H9 (cell line): Measurements from ENCODE around the gene LEO1. TPM values are rescaled to one million over a fixed set of nuclear protein-coding genes. Genes with fewer than 3 reads are reported as not detected.

Experiments
- DNase-seq: peaks from one replicate; pipeline ENCODE4 v3.0.0-alpha.2; 2017
- H2AFZ ChIP-seq: one replicate; pipeline ENCODE4 v1.6.1; 2013; ENCODE audit warnings: mild to moderate bottlenecking, low read length, control low read depth, moderate library complexity
- H2AK5ac ChIP-seq: 2 replicates; pipeline ENCODE4 v1.6.1; 2013; ENCODE audit warnings: low read length, control low read depth, mixed read lengths; ENCODE audit not compliant: insufficient read length
- H2BK120ac ChIP-seq: one replicate; pipeline ENCODE4 v1.6.1; 2013; ENCODE audit warnings: low read depth, mild to moderate bottlenecking, low read length, control low read depth, inconsistent platforms; ENCODE audit not compliant: poor library complexity, severe bottlenecking
- H2BK12ac ChIP-seq: 2 replicates; pipeline ENCODE4 v1.6.1; 2013; ENCODE audit warnings: low read length, control low read depth, mixed read lengths, low read depth; ENCODE audit not compliant: insufficient read length
- H2BK15ac ChIP-seq: 2 replicates; pipeline ENCODE4 v1.6.1; 2013; ENCODE audit warnings: low read depth, low read length, control low read depth
- H2BK20ac ChIP-seq: one replicate; pipeline ENCODE4 v1.6.1; 2013; ENCODE audit warnings: low read depth, mild to moderate bottlenecking, low read length, control low read depth, inconsistent platforms; ENCODE audit not compliant: poor library complexity, severe bottlenecking
- H2BK5ac ChIP-seq: 2 replicates; pipeline ENCODE4 v1.6.1; 2013; ENCODE audit warnings: low read length, control low read depth, mixed read lengths; ENCODE audit not compliant: insufficient read length
- H3K14ac ChIP-seq: 2 replicates; pipeline ENCODE4 v1.6.1; 2013; ENCODE audit warnings: low read length, control low read depth; ENCODE audit not compliant: insufficient read depth
- H3K18ac ChIP-seq: 2 replicates; pipeline ENCODE4 v1.6.1; 2013; ENCODE audit warnings: low read depth, mild to moderate bottlenecking, mixed read lengths, low read length, control low read depth; ENCODE audit not compliant: insufficient read length
- H3K23ac ChIP-seq: 2 replicates; pipeline ENCODE4 v1.6.1; 2013; ENCODE audit warnings: low read length, control low read depth, mixed read lengths, low read depth; ENCODE audit not compliant: insufficient read length
- H3K23me2 ChIP-seq: 2 replicates; pipeline ENCODE4 v1.6.1; 2013; ENCODE audit warnings: low read depth, mild to moderate bottlenecking, mixed read lengths, low read length, control low read depth; ENCODE audit not compliant: insufficient read length, poor library complexity, severe bottlenecking
- H3K27ac ChIP-seq: 2 replicates; pipeline ENCODE4 v1.5.1; 2013; ENCODE audit warnings: low read length, control low read depth, mixed read lengths, low read depth; ENCODE audit not compliant: insufficient read length
- H3K27me3 ChIP-seq: 2 replicates; pipeline ENCODE4 v1.6.1; 2013; ENCODE audit warnings: low read length, control low read depth, inconsistent platforms; ENCODE audit not compliant: insufficient read depth
- H3K4ac ChIP-seq: 2 replicates; pipeline ENCODE4 v1.6.1; 2013; ENCODE audit warnings: low read depth, mild to moderate bottlenecking, control low read depth, inconsistent platforms, low read length, moderate library complexity
- H3K4me1 ChIP-seq: 2 replicates; pipeline ENCODE4 v1.6.1; 2013; ENCODE audit warnings: low read length, control low read depth, inconsistent platforms; ENCODE audit not compliant: insufficient read depth
- H3K4me2 ChIP-seq: 2 replicates; pipeline ENCODE4 v1.6.1; 2013; ENCODE audit warnings: low read length, control low read depth, mixed read lengths; ENCODE audit not compliant: insufficient read length, insufficient read depth
- H3K56ac ChIP-seq: 2 replicates; pipeline ENCODE4 v1.6.1; 2013; ENCODE audit warnings: low read depth, mild to moderate bottlenecking, mixed read lengths, low read length, control low read depth; ENCODE audit not compliant: insufficient read length
- H3K79me1 ChIP-seq: 2 replicates; pipeline ENCODE4 v1.6.1; 2013; ENCODE audit warnings: low read depth, mild to moderate bottlenecking, moderate library complexity, low read length, control low read depth, inconsistent platforms; ENCODE audit not compliant: insufficient read depth, poor library complexity, severe bottlenecking
- H3K79me2 ChIP-seq: 2 replicates; pipeline ENCODE4 v1.6.1; 2013; ENCODE audit warnings: low read length, control low read depth, inconsistent platforms; ENCODE audit not compliant: insufficient read depth
- H3K9ac ChIP-seq: 2 replicates; pipeline ENCODE4 v1.6.1; 2013; ENCODE audit warnings: low read length, control low read depth, mixed read lengths; ENCODE audit not compliant: insufficient read length; ENCODE audit errors: extremely low read depth
- H3K9me3 ChIP-seq: one replicate; pipeline ENCODE4 v1.6.1; 2013; ENCODE audit warnings: low read depth, low read length, inconsistent platforms; ENCODE audit not compliant: control insufficient read depth
- H3T11ph ChIP-seq: one replicate; pipeline ENCODE4 v1.6.1; 2013; ENCODE audit warnings: mild to moderate bottlenecking, low read length, control low read depth, inconsistent platforms
- H4K20me1 ChIP-seq: one replicate; pipeline ENCODE4 v1.6.1; 2013; ENCODE audit not compliant: control insufficient read depth, insufficient read length, insufficient read depth
- H4K5ac ChIP-seq: 2 replicates; pipeline ENCODE4 v1.6.1; 2013; ENCODE audit warnings: low read depth, mild to moderate bottlenecking, mixed read lengths, low read length, control low read depth; ENCODE audit not compliant: insufficient read length
- H4K8ac ChIP-seq: replicated peaks from 2 replicates; pipeline ENCODE4 v1.6.1; 2013; ENCODE audit warnings: low read length, control low read depth, mixed read lengths, low read depth; ENCODE audit not compliant: insufficient read length
- H4K91ac ChIP-seq: 2 replicates; pipeline ENCODE4 v1.6.1; 2013; ENCODE audit warnings: low read depth, mild to moderate bottlenecking, moderate library complexity, mixed read lengths, low read length, control low read depth; ENCODE audit not compliant: insufficient read length
- H3K27ac Mint-ChIP-seq, 3 experiments: 2 replicates in 2 of 3; 3 replicates in 1 of 3; pipeline ENCODE4 v1.8.0; 2020 to 2021; ENCODE audit warnings: mixed read lengths in 3 of 3, mild to moderate bottlenecking in 1 of 3, moderate library complexity in 1 of 3
- H3K27me3 Mint-ChIP-seq: 2 replicates; pipeline ENCODE4 v1.8.0; 2021; ENCODE audit warnings: low read depth, mild to moderate bottlenecking, moderate library complexity, mixed read lengths
- H3K36me3 Mint-ChIP-seq, 3 experiments: 2 replicates in 2 of 3; 3 replicates in 1 of 3; pipeline ENCODE4 v1.8.0; 2020 to 2021; ENCODE audit warnings: low read depth in 3 of 3, mixed read lengths in 3 of 3; ENCODE audit not compliant: insufficient read depth in 1 of 3
- H3K4me1 Mint-ChIP-seq, 2 experiments: 2 replicates each; pipeline ENCODE4 v1.8.0; 2020; ENCODE audit warnings: mixed read lengths in 2 of 2
- H3K4me3 Mint-ChIP-seq, 2 experiments: 2 replicates in 1 of 2; 3 replicates in 1 of 2; pipeline ENCODE4 v1.8.0; 2020 to 2021; ENCODE audit warnings: mild to moderate bottlenecking in 2 of 2, mixed read lengths in 2 of 2, moderate library complexity in 1 of 2
- H3K9me3 Mint-ChIP-seq, 2 experiments: 2 replicates in 1 of 2; 3 replicates in 1 of 2; pipeline ENCODE4 v1.8.0; 2020; ENCODE audit warnings: mild to moderate bottlenecking in 2 of 2, mixed read lengths in 2 of 2, moderate library complexity in 1 of 2
- CTCF ChIP-seq: fragments of 200-600 bp; sonication (generic); conservative IDR thresholded peaks from 3 replicates; pipeline ENCODE4 v1.8.0; 2021; ENCODE audit warnings: antibody characterized with exemption, mild to moderate bottlenecking
- WGBS: extraction: QIAGEN DNeasy Blood & Tissue Kit; methylation state at CpG from one replicate; pipeline ENCODE4 v1.1.7; 2013; ENCODE audit warnings: missing lambda C conversion rate, low lambda C conversion rate, mixed read lengths; ENCODE audit not compliant: insufficient read length; ENCODE audit errors: extremely low coverage; 5-methylcytosine and 5-hydroxymethylcytosine counted together
- total RNA-seq: library from RNA; stranded (reverse); gene quantifications from 2 replicates; pipeline ENCODE4 v1.2.1, GENCODE V29; 2021

The LEO1 gene
- total RNA-seq, 1 experiment from 2014 or later = 30.3 TPM

GRCh38 chr15:51932161-51932560 lies 39.4 kb downstream of the LEO1 start:
- no peak overlapping the region for H2BK5ac ChIP-seq
- no peaks in the 10 kb centered on the region for H3K23me2 ChIP-seq
- H3K14ac ChIP-seq = no peak overlapping the region
- no peak overlapping the region for H2BK120ac ChIP-seq
- no peaks in the 10 kb centered on the region for H3K27me3 Mint-ChIP-seq
- no peak overlapping the region for H3K27ac ChIP-seq
- H2BK12ac ChIP-seq = no peak overlapping the region
- H3T11ph ChIP-seq = no peak overlapping the region
- H4K8ac ChIP-seq = no peak overlapping the region
- no peak overlapping the region for H4K91ac ChIP-seq
- no peak for TF ChIP-seq CTCF
- peaks cover 1 to 16% (median 6%) of the 10 kb centered on the region in 3 experiments; a peak in 6 of 7 replicates for H3K36me3 Mint-ChIP-seq
- DNase-seq = no peak
- peaks cover 11 to 13% of the 10 kb centered on the region in 2 experiments for H3K4me1 Mint-ChIP-seq
- H3K23ac ChIP-seq = no peak overlapping the region
- H3K18ac ChIP-seq = no peak overlapping the region
- no peaks in the 10 kb centered on the region for H3K9me3 Mint-ChIP-seq
- H4K20me1 ChIP-seq = no peaks in the 10 kb centered on the region
- no peak overlapping the region for H3K9ac ChIP-seq
- H3K4me2 ChIP-seq = no peak overlapping the region
- no peak overlapping the region for H3K27ac Mint-ChIP-seq
- no peak overlapping the region for H3K4ac ChIP-seq
- no peak overlapping the region for H2AFZ ChIP-seq
- no peak overlapping the region for H2BK15ac ChIP-seq
- no peak overlapping the region for H2AK5ac ChIP-seq
- H3K4me3 Mint-ChIP-seq = no peak overlapping the region
- peaks cover 7% of the 10 kb centered on the region; the same call in 1 of the 2 replicates for H3K4me1 ChIP-seq
- no CpG with 5 or more reads among the region's 1 CpG for WGBS
- no peaks in the 10 kb centered on the region for H3K79me1 ChIP-seq
- H3K79me2 ChIP-seq = no peaks in the 10 kb centered on the region
- H3K27me3 ChIP-seq = no peaks in the 10 kb centered on the region
- no peak overlapping the region for H2BK20ac ChIP-seq
- H4K5ac ChIP-seq = no peak overlapping the region
- no peaks in the 10 kb centered on the region for H3K9me3 ChIP-seq
- H3K56ac ChIP-seq = no peak overlapping the region
